NCI-H2029 treated with DMSO at 0.1 percent for 48 hours (cell line): ENCODE results near the gene MAN1A1.

Experiments
- DNase-seq: peaks from one replicate; lab custom pipeline; 2025; lab: John Stamatoyannopoulos, UW

The MAN1A1 gene

DNA sequence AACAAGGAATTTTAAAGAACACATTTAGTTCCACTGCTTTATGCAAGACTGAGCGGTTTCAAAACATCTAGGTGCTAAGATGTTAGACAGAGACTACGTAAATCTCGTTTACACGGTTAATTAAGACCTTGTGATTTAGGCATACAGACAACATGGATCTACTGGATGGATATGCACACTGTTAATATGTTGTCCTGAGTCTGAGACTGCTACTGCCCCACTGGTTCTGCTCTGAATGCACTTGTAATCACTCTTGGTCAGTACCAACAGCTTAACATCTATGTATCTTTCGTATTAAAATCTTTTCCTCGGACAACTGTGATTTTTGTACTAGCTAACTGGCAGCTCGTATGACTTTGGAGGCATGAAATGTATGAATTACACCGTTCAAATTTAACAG, 3.1 kb downstream of the MAN1A1 start:
- no peak for DNase-seq

DNA sequence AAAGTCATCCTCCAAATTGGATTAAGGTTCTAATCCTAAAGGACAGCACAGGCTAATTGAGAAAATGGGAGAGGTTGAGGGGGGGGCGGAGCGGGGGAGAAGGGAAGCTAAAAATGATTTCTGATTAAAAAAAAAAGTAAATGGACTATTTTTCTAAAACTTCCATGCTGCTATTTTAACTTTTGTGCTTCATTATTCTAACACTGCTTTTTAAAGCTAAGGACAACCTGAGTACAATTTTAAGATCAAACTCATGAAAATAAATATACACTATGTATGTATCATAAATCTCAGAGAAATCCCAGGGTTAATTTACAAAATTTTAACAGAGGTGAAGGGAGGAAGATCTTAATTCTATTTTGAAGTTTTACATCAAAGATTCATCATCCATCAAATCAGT, 4.4 kb downstream of the MAN1A1 start:
- no peak for DNase-seq

DNA sequence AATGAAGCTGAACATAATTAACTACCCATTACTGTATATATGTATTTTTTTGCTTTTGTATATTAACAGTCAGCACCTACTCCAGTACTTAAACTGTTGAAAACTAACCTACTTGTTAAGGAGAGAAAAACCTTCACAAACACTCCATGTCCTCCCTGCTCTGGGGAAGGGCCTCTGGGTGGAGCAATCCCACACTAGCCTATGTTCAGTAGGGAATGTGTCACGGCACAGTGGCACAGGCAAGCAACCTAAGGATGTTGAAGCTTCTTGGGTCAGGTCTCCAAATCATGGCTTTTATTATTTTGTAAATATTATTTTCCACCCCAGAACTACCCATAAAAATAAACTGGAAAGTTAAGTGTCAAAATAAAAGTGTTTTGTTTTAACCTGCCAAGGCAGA, 5.3 kb downstream of the MAN1A1 start:
- no peak for DNase-seq

DNA sequence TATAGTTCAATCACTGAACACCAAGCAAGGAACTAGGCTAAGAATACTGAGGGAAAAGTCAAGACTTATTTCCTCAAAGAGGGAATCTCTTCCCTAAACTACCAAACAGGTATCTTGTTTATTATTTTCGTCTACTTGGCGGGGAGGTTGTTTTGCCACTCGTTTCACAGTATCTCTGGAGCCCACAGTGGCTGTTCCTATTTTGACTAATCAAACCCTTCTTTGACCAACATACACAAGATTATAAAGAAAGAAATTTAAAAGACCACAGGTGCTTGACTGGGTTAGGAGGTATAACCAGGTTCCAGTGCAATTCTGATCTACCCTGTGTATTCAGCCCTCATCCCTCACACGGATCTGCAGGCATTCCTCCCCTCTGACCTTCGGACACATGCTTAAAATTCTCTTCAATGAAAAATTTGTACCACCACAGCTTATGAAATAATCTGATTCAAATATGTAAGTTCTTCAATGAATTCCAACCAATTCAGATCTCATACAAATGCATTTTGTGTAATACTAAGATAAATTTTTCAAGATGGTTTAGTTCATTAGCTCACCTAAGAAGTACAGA, 5.9 kb downstream of the MAN1A1 start:
- DNase-seq: no peak

DNA sequence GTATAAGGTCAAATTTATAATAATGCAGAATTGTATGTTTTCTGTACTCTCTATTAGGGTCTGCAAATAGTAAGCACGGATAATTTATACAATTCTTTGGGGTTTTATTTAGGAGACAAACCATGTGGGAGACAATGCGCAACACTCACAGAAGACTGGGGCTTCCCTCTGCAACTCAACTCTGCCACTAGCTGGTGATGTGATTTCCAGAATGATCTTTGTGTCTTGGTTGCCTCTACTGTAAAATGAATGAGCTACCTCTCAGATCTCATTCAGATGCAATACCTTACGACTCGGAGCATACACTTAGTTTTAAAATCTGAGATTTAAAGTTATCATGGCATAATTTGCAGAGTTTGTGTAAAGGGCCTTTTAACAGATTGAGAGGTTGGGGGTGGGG, 6.4 kb downstream of the MAN1A1 start:
- DNase-seq: no peak

DNA sequence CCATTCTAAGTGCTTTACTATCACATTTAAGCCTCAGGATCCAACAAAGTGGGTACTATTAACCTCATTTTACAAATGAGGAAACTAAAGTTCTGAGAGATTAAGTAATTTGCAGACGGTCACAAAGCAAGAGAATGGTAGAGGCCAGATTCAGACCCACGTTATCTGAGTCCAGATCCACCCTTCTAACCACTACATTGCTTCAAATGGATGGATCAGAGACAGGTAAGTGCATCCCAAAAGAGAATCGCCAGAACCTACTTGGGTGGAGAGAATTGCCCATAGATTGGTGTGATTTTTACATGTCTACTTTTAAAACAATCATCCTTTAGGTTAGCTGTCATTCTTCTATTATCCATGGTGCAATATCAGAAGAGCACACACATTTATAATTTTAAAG, 7.1 kb downstream of the MAN1A1 start:
- DNase-seq: no peak

DNA sequence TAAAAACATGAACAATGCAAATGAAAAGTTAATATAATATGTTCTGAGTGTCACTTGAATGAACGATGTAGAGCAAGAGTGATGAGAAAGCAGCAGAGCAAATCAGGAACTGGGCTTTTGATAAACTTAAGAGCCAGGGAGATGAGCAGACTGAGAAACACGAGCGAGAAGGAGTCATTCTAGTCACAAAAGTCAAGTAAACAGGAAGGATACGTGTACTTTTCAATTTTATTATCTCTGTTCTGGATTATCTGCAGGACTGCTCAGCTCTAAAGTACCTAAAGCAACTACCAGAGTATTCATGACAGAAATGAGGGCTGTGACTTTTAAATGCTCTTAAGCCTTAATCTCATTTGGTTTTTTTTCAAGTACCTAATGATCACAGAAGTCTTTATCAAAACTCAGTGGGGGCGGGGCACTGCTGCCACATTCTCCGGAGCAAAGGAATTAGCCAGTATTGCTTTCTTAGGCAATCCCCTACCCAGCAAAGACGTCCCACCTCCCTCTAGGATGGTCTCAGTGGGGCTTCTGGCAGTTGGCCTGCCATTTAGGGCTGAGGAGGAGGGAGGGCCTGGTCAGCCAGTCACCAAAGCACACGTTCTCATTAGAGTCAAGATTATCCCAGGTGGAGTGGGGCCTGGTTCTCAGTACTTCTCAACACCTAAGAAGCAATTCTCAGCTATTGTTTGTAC, 8.6 kb downstream of the MAN1A1 start:
- DNase-seq: no peak

DNA sequence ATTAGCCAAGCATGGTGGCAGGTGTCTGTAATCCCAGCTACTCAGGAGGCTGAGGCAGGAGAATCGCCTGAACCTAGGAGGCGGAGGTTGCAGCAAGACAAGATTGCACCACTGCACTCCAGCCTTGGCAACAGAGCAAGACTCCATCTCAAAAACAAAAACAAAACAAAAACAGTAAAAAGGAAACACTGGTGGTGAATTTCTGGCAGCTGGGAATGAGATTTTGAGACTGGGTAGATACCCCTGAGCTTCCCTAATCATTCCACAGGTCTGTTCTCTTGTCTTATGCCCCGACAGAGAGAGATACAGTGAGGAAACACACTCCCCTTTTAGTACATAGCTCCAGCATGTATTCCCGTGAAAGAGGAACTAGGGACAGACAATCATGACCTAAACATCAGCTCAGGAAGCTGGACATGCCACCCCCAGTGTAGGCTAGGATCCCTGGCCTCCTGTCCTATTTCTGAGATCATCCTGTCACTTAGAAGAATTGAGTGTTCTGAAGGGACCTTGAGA, 9.6 kb downstream of the MAN1A1 start:
- no peak for DNase-seq

DNA sequence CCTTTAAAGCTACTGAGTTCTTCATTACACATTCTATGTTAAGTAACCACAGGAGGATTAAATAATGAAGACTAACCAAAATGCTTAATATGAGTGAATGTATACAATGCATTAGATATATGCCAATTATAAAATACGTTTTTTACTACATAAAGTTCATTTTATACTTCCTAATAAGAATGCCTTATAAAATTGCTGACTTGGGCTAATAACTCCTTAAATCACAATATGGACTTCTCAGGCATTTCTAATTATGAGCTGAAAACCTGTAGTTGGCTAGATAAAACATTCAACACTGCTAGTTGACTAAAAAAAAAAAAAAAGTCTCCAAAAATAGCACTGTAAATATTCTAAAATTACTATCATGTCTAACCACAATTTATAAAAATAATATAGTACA, 11.8 kb downstream of the MAN1A1 start:
- DNase-seq: no peak

DNA sequence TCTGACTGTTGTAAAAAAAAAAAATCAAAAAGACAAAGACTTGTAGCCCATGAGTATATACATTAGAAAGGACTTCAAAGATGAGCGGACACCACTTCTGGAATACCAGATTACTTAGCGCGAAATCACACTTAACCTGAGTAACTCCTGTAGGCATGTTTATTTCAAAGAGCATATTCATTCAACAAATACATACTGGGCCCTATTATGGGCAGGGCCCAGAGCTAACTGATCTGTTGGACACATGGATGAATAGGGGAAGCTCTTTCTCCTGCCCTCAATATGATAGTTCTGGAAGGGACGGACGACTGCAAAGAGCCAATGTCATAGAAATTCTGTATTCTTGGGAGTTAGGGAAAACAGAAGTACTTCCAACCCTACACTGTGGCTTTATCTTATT, 12.3 kb downstream of the MAN1A1 start:
- DNase-seq: no peak

DNA sequence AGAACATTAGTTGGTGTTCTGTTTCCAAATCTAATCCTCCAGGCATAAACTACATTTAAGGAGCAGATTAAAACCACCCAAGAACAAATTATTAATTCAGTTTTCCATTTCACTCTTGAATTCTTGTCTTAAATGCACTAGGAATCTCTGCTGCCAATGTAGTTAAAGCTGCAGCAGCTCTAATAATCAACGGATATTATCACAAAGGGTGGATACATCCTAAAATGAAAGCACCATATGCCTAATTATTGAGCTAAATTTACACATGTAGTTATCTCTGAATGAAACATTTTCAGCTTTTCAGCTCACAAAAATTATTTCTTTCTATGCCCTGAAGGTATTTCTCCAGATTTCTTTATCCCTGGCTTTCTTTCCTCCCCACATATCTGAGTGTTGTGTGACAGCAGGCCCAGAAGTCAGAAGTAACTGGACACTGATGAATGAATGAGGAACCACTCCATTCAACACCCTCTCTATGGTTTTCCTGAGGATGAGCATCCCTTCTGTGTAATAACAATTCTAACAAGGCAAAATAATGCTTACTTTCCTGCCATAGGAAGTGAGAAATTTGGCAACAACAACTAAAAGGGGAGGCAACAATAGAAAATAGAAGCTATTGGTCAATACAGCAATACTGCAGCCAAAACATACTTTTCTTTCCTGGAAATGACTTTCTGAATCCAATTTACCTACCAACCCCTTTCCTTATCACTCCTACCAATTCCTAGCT, 14.9 kb downstream of the MAN1A1 start:
- no peak for DNase-seq

DNA sequence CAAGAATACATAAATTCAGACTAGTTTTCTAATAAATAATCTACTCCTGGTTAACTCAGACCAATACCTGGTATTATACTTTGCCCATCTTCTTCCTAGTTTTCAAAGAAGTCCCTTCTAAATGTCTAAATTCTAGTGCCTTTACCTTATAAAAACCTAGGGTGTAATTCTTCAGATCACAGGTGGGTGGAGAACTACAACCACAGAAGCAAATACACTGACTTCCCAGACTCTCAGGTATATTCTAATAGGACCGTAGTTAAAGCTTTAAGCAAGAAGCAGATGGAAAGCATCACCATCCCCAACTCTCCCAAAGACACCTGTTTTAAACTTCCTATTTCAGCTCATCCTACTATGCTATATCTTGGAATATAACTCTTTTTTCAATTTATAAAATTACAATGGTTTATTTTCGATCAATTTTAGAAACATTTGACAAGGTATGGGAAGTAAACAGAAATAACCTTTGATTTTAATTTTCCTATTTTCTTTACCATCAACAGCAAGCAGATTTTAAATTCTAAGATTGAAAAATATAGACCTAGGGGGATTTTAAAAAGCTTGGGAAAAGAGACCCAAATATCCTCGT, 15.8 kb downstream of the MAN1A1 start:
- DNase-seq: peak; percentile 50

DNA sequence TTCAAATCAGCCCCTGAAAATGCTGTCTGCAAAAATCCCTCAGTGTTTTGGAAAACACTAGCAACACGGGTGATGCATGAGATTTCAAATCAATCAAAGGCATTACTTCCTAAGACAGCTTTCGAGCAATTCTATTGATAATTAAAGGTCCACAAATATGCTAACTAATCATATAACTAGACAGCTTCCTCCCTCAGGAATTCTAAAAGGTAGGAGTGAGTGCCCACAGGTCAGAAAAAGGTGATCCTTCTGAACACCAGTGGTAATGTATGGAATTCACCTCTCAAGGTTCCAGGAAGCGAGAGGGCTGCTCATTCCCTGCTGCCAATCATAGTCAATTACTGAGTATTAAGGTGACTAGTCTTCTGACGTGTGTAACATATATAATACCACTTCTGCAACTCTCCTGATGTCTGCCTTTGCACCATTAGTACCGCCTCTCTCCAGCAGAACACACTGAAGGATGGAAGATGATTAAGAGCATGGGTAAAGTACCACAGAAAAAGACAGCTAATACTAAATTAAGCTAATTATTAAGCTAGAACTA, 16.4 kb downstream of the MAN1A1 start:
- no peak for DNase-seq

DNA sequence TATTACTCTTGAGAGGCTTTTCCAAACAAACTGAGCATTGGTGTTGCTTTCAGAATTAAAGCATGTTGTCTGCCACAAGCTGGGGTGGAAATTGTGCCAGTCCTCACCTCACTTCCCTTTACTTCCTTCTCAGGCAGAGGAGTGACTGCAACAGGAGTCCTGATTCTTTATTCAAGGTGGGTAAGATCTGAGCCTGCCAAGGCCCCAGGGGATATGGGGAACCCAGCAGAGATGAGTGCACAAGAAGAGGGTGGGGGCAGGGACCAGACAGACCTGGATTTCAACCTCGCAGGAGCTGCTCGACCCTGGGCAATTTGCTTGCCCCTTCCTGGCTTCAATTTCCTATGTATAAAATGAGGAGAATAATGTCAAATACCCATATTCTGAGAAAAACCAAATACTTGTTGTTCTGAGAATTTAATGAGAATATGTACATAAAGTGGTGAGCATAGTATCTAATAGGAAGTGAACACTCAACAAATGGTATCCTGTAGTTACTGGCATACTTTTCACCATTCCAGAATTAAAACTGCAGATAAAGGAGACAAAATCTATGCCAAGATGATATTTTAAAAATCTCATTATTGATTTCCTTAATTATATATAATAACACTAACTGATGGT, 17.8 kb downstream of the MAN1A1 start:
- no peak for DNase-seq

DNA sequence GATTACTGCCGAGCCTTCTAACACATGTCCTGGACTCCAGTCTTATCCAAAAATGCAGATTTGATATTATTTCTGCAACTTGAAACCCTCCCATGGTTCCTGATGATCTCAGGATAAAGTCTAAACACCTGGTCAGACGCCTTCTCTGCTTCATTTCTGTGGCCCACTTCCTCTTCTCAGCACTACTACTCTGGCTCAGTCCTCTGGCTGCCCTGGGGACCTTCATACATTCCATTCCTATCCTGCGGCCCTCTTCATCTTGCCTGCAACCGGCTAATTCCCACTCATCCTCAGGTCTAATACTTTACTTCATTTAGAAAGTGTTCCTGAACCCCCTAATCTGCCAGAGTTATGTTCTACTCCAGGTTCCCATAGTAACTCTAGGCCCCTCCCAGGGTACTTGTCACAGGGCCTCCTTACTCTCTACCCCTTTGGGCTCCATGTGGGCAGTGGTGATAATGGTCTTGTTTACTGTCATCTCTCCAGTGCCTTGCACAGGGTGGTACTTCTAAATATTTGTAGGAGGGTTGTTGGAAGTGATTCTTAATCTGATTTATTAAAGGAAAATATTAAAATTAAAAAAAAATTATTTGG, 18.9 kb downstream of the MAN1A1 start:
- DNase-seq: no peak

DNA sequence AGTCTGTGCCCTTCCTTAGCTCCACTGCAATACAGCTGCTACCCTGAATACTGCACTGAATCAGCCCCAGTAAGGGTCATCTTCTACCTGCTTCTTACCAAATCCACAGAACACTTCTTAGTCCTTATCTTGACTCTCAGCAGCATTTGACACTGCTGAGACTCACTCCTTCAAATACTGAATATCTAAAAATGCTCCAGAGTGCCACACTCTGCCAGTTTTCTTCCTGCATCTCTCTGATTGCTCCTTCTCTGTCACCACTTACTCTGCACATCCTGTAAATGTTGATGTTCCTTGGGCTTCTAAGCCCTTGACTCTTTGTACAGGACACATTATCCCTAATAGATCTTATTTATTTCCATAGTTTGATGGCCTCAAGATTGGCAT, 19.8 kb downstream of the MAN1A1 start:
- no peak for DNase-seq

DNA sequence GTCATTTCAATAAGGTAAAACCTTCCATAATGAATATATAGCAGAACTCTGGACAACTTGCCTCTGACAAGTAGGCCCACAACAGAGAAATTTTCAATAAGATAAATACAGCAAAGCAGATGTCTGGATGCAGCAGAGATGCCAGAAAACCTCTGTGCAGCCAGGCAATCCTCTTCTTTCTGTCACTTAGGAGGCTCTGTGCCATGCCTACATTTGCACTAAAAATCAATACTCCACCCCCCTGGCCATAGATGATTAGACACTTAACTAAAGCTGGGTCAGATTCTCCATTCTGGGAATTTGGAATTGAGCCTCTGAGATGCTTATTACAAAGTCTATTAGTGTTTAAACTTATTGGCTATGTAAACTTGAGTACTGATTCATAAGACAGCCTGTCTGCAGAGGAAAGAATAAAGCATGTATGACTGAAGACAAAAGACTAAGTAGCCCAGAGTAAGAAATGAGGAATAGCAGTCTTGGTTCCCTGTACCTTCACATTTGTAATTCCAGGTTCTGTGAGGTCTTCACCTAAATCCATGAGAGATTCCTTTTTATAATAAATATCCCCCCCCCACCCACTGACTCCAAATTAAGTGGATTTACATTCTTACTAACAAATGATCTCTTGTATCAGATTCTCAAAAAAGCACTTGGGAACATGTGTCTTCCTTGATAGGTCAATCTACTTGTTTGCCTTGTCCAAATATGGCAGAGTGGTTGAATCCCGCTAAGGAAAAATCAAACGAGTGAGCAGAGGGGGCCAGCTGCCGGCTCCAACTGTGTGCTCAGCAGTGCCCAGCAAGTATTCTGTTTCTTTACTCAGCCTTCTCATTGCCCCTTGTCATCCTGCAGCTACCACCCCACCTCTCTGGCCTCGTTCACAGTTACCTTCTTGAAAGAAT, 20.4 kb downstream of the MAN1A1 start:
- peak; percentile 43 for DNase-seq

DNA sequence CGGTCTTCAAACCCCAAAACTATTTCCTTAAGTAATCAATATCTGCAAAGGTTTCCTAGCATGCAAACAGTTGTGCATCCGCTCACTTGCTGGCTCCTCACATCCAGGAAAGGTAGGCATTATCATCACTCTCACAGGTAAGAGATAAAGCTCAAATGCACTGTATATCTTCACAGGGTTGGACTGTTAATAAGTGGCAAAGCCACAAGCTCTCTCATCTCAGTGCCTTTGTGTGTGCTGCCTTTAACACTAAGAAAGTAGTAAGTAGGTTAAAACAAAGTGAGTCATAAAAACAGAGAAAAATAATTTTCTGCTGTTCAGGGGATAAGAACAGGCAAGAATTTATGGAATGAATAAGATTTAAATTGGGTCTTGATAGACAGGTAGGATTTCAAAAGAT, 21.3 kb downstream of the MAN1A1 start:
- DNase-seq: no peak

DNA sequence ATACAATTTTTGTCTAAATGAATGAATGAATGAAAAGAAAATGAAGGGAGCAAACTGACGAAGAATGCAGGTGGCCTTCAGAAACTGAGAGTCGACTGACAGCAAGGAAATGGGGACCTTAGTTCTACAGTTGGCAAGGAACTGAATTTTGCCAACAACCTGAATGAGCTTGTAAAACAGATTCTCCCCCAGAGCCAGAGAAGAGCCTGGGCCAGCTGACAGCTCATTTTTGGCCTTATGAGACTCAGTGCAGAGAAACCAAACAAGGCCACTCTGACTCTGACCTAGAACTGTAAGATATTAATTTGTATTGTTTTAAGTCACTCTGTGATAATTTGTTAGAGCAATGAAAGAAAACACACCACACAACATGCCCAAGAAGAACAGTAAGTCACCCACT, 21.8 kb downstream of the MAN1A1 start:
- DNase-seq: no peak

DNA sequence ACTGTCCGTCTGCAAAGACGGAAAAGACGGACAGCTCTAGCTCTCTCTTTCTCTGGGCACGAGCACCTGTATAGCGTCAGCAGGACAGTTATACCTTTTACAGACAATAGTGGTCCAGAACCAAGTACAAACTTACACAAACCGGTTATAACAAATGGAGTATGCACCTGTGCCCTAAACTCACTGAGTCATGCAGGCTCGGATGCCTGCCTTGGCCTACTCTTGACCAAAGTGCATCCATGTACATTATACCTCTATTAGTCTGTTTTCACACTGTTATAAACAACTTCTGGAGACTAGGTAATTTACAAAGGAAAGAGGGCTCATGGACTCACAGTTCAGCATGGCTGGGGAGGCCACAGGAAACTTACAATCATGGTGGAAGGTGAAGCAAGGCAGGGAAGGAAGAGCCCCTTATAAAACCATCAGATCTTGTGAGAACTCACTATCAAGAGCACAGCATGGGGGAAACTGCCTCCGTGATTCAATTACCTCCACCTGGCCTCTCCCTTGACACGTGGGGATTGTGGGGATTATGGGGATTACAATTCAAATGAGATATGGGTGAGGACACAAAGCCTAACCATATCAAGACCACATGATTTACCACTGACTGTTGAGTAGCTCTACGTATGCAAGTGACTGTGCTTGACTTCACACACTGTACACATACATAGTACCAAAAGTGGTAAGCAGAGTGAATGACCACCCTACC, 23.1 kb downstream of the MAN1A1 start:
- DNase-seq: no peak
